HG02642 (cell line): ENCODE data around the gene SFT2D1.
A peak's percentile ranks its signal among the peaks of the same experiment; 100 is the strongest.
"Not testable (repeated sequence)": the region's sequence is repeated elsewhere in the genome, so short reads cannot be mapped to it uniquely, and the experiment has no call there.

ENCODE experiments used
- ATAC-seq: cut with Tn5 transposase; IDR thresholded peaks from one replicate; pipeline ENCODE4 v1.9.1; 2021; ENCODE audit warnings: mild to moderate bottlenecking; ENCODE audit not compliant: unreplicated experiment, poor library complexity

The SFT2D1 gene

DNA sequence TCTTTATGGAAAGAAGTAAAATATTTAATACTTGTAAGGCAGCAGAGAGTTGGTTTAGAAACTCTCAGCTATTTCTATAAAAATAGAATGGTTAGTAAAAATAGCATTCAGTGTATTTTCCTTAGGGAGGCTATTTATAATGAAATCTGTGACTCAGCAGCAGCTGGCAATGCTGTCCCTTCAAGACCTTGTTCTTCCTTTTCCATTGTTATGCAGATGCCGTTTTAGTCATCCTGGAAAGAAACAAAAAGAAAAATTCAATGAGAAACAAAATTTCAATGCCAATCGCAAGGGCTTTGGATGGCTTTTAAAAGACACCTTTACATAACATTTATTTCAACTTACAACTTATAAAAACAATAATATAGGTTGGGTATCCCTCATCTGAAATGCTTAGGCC, 22.9 kb upstream of the SFT2D1 start:
- no peak for ATAC-seq

DNA sequence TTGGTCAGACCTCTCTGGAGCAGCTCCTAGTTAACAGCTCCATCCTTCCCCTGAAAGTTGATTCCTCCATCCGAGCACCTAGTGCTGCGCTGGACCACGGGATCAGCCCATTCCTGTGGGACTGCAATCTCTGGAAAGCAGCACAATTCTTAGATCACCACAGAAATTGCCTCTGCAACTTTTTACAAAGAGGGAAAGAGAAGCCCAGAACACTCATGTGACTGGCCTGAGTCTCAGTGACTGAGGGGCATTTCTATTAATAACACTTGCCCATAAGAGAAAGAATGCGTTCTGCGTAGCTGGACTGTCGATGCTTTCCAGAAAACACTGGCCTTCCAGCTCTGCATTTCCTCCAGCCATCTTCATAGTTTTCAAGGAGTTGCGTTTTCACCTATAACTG, 22.1 kb upstream of the SFT2D1 start:
- no peak for ATAC-seq

DNA sequence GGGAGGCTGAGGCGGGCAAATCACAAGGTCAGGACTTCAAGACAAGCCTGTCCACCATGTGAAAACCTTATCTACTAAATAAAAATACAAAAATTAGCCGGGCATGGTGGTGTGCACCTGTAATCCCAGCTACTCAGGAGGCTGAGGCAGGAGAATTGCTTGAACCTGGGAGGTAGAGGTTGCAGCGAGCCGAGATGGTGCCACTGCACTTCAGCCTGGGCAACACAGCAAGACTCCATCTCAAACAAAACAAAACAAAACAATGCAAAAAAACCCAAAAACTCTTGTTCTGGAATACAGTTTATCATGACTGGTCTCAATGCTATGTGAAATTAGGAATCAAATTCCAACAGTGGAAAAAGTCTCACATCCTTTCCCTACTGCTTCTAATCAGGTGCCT, 20.1 kb upstream of the SFT2D1 start:
- not testable (repeated sequence) for ATAC-seq

DNA sequence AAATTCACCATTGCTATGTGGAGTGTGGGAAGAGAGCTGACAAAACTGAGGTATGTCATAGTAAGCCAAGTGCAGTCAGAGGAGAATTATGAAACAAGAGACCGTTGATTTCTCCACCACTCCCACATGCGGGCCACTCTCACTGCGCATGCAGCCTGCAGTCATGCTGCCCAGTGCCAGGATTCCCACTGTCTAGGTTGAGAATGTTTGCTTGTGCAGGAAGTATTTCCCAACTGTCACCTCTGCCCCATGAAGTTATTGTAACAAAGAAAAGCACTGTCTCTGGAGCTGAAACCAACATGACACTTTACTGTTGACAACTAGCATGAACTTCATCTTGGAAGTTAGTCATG, 18.7 kb upstream of the SFT2D1 start:
- ATAC-seq, result no peak

DNA sequence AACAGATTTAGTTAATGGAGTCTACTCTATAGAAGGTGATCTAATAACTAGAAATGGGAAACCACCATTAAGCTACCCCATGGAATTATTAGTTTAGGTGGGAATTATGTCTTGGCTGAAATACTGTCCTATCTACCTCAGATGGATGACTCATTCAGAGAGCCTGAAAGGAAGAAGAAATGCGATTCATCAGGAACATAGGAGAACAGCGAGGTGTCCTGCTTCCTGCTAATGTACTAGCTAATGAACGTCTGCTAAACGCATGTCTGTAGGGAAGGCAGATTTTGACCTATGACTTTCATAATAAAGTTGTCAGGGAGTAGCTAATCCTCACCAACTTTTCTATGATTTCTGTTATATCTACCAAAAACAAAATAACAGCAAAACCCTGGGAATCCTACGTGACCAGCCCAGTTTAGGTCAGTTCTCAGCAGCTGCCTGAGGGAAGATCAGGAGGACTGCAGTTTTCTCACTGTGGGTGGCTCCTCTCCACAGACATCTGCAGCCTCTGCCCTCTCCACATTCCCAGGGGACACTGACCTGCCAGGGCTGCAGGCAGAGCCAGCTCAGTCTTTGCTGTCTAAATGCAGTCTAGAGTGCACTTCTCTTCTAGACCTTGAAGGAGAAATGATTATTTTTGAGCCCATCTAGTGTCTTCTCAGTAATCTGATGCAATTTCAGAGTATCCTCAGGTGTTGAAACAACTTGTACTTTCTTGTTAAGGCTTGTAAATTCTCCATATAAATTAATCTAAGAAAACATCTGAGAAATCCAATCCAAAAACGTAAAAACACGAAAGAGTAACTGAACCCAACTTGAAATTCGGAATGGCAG, 18.1 kb upstream of the SFT2D1 start:
- ATAC-seq, result no peak

DNA sequence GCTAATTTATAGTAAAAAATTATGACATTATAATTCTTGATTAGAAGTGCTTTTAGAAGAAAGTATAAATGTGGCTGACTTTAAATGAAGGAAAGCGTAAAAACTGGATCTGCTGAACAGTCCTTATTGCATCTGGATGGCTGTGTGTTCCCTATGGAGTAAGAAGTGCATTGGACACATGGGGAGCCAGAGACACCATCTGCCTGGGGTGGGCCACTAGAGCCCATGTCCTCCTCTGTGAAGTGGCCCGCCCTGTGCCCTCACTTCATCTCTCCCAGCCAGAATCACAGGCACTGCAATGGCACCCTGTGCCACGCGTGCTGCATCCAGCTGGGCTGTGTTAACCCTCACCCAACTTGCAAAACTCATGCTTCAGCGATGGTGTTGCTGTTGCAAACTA, 13.2 kb upstream of the SFT2D1 start:
- no peak for ATAC-seq

DNA sequence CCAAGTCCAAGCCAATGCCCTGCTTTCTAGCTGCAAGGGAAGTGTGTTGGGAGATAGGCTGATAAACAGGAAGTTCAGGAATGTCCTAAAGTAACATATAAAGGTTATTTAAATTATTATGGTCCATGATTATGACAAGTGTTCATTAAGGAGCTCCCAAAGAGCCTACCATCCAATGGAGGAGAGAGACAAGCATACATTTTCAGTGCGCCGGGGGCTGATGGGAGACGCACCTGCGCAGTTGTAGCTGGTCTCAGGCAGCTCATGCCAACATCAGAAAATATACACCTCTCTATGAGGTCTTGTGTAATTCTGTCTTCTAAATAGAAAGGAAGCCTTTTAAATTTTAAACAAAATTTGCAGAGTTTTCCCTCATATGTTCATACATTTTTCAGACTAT, 12.6 kb upstream of the SFT2D1 start:
- no peak for ATAC-seq

DNA sequence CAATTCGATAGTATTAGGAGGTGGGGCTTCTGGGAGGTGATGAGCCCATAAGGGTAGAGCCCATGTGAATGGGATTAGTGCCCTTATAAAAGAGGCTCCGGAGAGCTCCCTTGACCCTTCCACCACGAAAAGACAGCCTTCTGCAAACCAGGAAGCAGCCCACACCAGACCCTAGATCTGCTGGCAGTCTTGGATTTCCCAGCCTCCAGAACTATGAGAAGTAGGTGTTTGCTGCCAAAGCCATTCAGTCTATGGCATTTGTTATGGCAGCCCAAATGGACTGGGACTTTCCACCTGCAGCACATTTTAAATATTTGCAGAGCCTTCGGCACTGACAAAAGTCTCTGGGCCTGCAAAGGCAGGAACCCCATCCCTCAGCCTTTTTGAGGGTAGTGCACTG, 11.8 kb upstream of the SFT2D1 start:
- ATAC-seq, result no peak

DNA sequence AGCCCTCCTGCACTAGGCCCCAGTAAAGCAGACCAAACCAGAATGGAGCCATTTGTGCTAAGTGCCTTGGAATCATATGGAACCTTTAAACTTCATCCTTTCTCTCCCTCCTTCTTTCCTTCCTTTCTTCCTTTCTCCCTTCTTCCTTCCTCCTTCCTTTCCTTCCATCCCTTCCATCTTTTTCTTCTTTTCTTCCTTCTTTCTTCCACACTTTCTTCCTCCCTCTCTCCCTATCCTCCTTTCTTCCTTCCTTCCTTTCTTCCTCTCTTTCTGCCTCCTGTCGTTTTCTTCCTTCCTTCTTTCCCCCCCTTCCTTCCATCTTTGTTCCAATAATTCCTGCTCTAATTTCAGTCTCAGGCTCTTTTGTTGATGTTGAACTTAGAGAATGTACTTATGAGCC, 11.2 kb upstream of the SFT2D1 start:
- ATAC-seq, result no peak

DNA sequence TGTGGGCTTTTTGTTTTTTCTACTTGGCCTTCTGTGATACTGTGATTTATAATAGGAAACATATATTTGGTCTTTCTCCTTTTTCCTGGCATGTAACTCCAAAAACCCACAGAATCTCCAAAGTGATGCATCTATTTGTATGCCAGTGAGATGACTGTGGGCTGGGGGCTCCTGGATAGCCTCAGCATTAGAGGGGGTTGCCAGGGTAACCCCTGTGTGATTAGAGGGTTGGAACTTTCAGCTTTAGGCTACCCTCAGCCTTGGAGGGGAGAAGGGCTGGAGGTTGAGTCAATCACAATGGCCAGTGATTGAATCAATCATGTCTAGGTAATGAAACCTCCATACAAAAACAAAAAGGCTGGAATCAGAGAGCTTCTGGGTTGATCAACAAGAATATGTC, 10.6 kb upstream of the SFT2D1 start:
- no peak for ATAC-seq

DNA sequence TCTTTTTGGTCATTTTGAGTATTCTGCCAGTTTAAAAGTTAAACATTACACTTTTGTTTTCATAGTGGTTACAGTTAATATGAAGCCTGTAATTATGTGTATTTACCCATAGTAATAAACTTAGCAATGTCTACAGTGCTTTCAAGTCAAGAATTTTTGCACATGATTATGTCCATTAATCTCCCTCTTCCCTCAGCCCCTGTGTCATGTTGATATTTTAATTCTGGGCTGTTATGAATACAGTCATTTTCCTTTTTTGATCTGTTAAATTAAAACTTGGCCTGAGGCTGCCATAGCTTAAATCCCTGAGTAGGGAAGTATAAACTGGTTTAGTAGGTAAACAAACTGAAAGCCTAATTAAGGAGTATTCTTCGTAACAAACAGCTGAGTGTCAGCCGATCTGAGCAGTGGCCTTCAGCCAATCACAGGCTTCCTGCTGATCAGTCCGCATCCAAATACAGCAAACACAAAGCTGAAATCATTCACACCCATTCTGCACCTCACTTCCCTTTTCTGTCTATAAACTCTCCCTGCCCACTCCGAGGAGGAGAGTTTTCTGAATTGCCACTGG, 9.5 kb upstream of the SFT2D1 start:
- peak; percentile 98 for ATAC-seq

DNA sequence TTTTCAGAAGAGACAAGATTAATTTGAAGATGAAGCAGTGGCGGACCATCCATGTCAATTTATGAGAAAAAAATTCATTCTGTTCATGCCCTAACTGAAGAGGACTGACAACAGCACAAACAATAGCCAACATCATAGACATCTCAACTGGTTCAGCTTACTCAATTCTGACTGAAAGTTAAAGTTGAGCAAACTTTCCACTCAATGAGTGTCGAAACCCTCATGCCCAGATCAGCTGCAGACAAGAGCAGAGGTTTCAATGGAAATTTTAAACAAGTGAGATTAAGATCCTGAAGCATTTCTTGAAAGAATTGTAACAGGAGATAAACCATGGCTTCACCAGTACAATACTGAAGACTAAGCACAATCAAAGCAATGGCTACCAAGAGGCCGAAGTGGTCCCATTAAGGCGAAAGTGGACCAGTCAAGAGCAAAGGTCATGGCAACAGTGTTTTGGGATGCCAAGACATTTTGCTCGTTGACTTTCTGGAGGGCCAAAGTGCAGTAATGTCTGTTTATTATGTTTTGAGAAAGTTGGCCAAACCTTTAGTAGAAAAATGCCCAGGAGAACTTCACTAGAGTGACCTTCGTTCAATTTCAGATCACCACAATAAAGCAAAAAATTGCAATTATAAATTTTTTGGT, 6.1 kb upstream of the SFT2D1 start:
- no peak for ATAC-seq

DNA sequence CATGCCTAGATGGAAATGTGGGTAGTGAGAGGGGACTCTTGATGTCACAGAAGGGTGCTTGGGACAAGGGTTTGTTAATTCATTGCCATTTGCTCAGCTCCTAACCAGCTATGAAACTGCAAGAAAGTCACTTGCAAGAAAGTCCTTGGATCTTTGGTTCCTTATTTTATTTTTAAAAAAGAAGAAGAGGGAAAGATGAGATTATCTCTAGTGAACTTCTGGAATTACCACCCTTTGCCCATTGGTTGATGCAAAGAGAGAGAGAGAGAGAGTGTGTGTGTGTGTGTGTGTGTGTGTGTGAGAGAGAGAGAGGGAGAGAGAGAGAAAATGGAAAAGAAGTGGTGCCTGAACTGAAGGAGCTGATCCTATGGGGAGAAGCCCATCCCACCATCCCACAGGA, 4.6 kb upstream of the SFT2D1 start:
- ATAC-seq, result no peak

DNA sequence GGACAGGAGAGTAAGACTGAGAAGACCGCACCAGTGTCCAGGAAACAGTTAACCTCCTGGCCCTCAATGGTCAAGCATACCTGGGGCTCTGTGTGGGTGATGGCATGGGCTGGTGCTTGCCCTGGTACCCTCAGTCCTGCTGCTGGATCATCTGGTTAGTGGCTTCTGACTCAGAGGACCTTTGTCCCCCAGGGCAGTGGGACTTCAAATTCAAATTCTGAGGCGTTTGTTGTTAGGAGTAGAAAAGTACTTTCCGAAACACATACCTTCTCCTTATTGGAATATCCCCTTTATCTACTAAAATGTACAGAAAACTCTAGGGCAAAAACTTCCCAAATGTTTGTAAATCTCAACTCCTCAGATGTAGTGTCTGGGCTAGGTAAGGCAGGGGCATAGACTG, 4.1 kb upstream of the SFT2D1 start:
- no peak for ATAC-seq

DNA sequence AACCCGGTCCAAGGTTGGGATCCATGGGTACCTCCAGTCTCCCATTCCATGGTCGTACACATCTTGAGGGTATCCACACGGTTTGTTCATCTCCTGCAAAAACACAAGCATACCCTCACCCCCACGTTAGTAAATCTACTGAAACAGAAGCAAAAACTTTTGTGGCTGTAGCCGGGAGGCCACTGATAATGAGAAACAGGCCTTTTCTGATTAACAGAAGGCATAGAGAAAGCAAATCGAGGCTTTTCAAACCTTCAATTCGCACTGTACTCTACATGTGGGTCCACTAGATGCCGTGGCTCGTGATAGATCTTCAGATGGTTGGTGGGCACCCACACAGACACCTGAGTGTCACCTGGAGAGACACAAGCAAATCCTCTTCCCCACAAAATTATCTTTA, 3.3 kb upstream of the SFT2D1 start:
- not testable (repeated sequence) for ATAC-seq

DNA sequence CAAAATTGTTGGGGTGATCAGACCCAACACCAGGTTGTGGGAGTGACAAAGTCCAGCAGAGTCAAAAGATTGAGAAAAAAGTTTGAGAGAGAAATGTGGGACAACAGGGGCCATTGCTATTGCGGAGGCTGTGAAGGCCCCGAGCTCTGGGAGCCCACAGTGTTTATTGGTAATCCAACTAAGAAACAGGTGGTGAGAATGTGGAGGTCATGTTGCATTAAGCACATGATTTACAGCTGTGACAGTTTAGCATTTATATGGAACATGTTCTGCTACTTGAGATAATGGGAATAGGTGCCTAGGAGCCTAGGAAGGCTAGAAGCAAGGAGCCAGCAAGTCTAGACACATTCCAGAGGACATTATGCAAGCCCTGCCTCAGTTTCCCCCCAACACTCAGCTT, 2.6 kb upstream of the SFT2D1 start:
- ATAC-seq, result not testable (repeated sequence)

DNA sequence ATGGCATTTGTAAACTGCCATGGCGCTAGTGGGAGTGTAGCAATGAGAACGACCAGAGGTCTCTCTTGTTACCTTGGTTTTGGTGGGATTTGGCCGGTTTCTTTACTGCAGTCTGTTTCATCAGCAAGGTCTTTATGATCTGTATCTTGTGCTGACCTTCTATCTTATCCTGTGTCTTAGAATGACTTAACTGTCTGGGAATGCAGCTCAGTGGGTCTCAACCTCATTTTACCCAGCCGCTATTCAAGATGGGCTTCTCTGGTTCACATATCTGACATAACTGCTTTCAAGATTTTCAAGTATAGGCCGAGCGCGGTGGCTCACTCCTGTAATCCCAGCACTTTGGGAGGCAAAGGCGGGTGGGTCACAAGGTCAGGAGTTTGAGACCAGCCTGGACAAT, 1.9 kb upstream of the SFT2D1 start:
- ATAC-seq, result no peak

DNA sequence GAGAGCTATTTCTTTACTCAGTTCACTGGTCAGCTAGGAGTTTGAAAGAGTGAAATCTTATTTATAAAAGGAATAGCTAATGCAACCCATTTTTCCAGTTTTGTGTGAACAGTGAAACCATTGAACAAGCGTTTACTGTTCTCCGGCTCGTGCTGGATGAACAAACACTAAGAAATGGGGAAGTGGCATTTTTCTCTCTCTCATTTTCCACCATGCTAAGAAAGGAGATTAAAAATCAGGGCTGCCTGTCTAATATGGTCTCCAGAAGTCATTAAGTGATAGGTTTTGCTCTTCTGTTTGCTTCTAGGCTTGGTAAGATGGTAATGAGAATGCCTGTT, 774 bp upstream of the SFT2D1 start:
- peak; percentile 25 for ATAC-seq

DNA sequence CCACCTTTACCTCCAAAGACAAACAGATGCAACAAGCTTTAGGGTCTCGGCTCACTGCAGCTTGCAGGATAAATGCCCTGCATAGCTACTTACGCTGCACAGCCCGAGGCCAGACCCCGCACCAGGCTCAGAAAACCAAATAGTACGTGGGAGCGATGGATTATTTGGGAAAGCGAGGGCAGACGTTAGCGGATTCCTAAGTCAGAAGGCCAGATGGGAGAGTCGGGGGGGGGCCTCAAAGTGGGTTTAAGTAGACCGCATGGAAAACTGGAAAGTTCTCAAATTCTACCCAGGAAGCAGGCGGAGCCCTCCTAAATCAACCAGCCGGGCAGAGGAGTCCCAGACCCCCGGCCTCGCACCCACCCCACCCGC, 382 bp downstream of the SFT2D1 start:
- ATAC-seq, result no peak

DNA sequence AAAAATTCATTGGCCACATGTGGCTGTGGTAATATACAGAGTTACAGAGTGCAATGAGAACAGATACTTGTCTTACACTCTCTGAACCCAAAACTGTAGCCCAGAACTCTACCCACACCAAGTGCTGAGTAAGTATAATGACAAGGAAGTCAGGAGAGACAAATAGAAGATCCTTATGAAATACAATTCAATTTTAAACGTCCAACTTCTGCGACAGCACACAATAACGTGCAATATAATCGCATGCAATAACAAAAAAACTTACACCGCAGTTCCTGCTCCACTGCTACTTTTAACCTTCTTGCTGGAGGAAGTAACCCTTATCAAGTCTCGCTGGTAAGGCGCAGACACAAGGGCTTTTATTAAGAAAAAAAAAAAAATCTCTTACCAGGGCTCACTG, 881 bp downstream of the SFT2D1 start:
- ATAC-seq, result no peak

DNA sequence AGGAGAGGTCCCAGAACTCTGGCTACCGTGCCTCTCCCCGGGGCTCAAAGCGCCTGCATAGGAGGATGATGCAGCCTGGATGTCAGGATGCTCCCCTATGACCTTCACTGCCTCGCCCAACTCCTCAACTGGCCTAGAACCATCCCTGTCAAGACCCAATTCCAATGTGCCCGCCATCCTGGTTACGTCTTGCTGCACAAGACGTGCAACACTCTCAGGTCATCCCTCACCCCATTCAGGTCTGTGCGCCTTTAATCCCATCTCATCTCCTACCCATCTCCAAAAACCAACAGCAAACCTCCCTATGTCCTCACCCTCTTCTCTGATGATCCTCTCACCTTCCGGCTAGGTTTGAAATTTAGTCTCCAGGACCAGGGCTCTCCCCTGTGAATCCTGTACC, 3.5 kb downstream of the SFT2D1 start:
- ATAC-seq, result no peak

DNA sequence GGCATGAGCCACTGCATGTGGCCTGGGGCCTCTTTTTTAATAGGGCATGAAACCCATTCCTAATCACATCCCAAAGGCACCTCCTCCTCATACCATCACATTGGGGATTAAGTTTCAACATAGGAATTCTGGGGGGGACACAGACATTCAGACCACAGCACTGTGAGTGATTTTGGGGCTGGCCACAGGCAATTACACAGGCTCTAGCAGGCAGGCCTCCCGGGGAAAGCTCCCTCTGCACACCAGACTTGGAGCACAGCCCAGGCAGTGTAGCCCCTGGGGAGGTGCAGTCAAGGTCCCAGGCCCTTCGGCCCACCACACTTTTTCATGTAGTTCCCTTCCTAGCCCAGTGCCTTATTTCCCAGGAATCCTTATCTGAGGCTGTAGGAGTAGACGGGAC, 5.5 kb downstream of the SFT2D1 start:
- ATAC-seq, result no peak
